A549 treated with ZK216348 at 1 μM for 4 hours (cell line): ENCODE measurements around the gene TAC3. TPM values are rescaled to one million over a fixed set of nuclear protein-coding genes. Genes with fewer than 3 reads are reported as not detected.

Experiments
- total RNA-seq: library from RNA; stranded (reverse); fragments of 200-300 nt; extraction: Qiagen RNA extraction; gene quantifications from 5 replicates; pipeline ENCODE4 v1.2.3, GENCODE V29; 2022; ENCODE audit warnings: low read depth

TAC3 gene
- total RNA-seq: 0.39 TPM in 1 of 5 replicates, not detected in the others

GRCh38 chr12:57016348-57016747 is at the start of gene TAC3:
Gene TAC3, minus strand, starts transcription at chr12:57016529. Its CDS starts 732 bp downstream, at chr12:57015797.

GRCh38 chr12:57049890-57050289 is 33.6 kb upstream of the TAC3 start, which contains the start of gene MYO1A:
Gene MYO1A, minus strand, starts transcription at chr12:57050129. Its CDS starts 1,806 bp downstream, at chr12:57048323.

GRCh38 chr12:57005980-57006808 is 10.1 kb downstream of the TAC3 start, which contains the start of gene ZBTB39:
Gene ZBTB39, minus strand, starts transcription at chr12:57006546. Its CDS starts 1,629 bp downstream, at chr12:57004917.

Other genes with a start within 250 kb of the TAC3 start
- not detected in 5 replicates for gene SDR9C7, start 82.1 kb downstream of the TAC3 start, total RNA-seq
- gene RDH16, start 58.9 kb downstream of the TAC3 start, total RNA-seq: 0.11 to 0.24 TPM (median 0.14 TPM) in 4 of 5 replicates, not detected in the other
- 4.2 to 6.6 TPM (median 5.5 TPM) in 5 replicates for gene ZBTB39, start 10.0 kb downstream of the TAC3 start, total RNA-seq
- 0.16 to 0.68 TPM (median 0.55 TPM) in 5 replicates for gene MYO1A, start 33.6 kb upstream of the TAC3 start, total RNA-seq
- 11.8 to 18.5 TPM (median 15.2 TPM) in 5 replicates for gene NEMP1, start 62.3 kb upstream of the TAC3 start, total RNA-seq
- gene NAB2, start 72.6 kb upstream of the TAC3 start, total RNA-seq: 12.9 to 18.3 TPM (median 16.7 TPM) in 5 replicates
- 35.4 to 53.5 TPM (median 50.3 TPM) in 5 replicates for gene STAT6, start 94.8 kb upstream of the TAC3 start, total RNA-seq
- gene LRP1, start 112.0 kb upstream of the TAC3 start, total RNA-seq: 11.1 to 24.4 TPM (median 17.6 TPM) in 5 replicates
- not detected in 5 replicates for gene LRP1-AS, start 131.1 kb upstream of the TAC3 start, total RNA-seq
- 2.7 to 6.3 TPM (median 5.1 TPM) in 5 replicates for gene NXPH4, start 200.3 kb upstream of the TAC3 start, total RNA-seq
- 92.0 to 137 TPM (median 126 TPM) in 5 replicates for gene SHMT2, start 213.2 kb upstream of the TAC3 start, total RNA-seq
- gene STAC3, start 234.7 kb upstream of the TAC3 start, total RNA-seq: 0.17 to 0.68 TPM (median 0.36 TPM) in 5 replicates